ENCODE data around the gene RAPGEF3.

The RAPGEF3 gene

GRCh38 chr12:47798382-47798948, 39.8 kb upstream of the RAPGEF3 start:
- Histone ChIP-seq H3K9me3 (ENCODE audit: low read length) (no peaks in the 10 kb centered on the region), H3K36me3 (ENCODE audit: insufficient read depth, low read length) (peaks cover 30% of the 10 kb centered on the region), H3K27me3 (ENCODE audit: insufficient read depth, low read length) (no peaks in the 10 kb centered on the region), H3K4me3 (ENCODE audit: low read length) (no peak overlapping the region), H3K4me1 (ENCODE audit: insufficient read depth, low read length) (no peaks in the 10 kb centered on the region), H2AFZ (ENCODE audit: low read depth, low read length) (no peak overlapping the region)

DNA sequence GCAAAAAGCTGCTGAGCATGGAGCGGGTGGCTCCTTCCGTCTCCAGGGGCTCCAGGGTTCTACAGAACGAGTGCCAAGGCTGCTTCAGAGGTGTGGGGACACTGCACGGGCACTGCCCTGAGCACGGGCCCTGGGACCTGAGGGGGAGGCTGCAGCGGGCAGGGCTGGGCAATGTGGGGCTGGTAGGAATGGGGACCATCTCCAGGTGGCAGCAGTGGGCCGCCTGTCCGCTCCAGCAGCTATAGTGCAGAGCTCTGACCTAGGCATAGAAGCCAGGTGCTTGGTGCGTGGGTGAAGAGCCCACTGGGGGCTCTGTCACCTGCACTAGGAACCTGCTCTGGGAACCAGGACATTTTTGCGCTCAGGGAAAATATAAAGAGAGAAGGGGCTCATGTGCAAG, 38.8 kb upstream of the RAPGEF3 start:
- H3K4me1 ChIP-seq (ENCODE audit: insufficient read depth, low read length), result no peaks in the 10 kb centered on the region
- no peak overlapping the region for H3K4me3 ChIP-seq (ENCODE audit: low read length)
- H3K27me3 ChIP-seq (ENCODE audit: insufficient read depth, low read length), result no peaks in the 10 kb centered on the region
- H3K36me3 ChIP-seq (ENCODE audit: insufficient read depth, low read length), result peaks cover 35% of the 10 kb centered on the region
- H3K9me3 ChIP-seq (ENCODE audit: low read length), result no peaks in the 10 kb centered on the region
- no peak overlapping the region for H2AFZ ChIP-seq (ENCODE audit: low read depth, low read length)

- H2AFZ ChIP-seq (ENCODE audit: low read depth, low read length), result no peak overlapping the region
- peaks cover 44% of the 10 kb centered on the region for H3K36me3 ChIP-seq (ENCODE audit: insufficient read depth, low read length)
- no peaks in the 10 kb centered on the region for H3K9me3 ChIP-seq (ENCODE audit: low read length)
- no peak overlapping the region for H3K4me3 ChIP-seq (ENCODE audit: low read length)
- no peaks in the 10 kb centered on the region for H3K27me3 ChIP-seq (ENCODE audit: insufficient read depth, low read length)
- no peaks in the 10 kb centered on the region for H3K4me1 ChIP-seq (ENCODE audit: insufficient read depth, low read length)
Measured at GRCh38 chr12:47795814-47796411, 37.2 kb upstream of the RAPGEF3 start.

DNA sequence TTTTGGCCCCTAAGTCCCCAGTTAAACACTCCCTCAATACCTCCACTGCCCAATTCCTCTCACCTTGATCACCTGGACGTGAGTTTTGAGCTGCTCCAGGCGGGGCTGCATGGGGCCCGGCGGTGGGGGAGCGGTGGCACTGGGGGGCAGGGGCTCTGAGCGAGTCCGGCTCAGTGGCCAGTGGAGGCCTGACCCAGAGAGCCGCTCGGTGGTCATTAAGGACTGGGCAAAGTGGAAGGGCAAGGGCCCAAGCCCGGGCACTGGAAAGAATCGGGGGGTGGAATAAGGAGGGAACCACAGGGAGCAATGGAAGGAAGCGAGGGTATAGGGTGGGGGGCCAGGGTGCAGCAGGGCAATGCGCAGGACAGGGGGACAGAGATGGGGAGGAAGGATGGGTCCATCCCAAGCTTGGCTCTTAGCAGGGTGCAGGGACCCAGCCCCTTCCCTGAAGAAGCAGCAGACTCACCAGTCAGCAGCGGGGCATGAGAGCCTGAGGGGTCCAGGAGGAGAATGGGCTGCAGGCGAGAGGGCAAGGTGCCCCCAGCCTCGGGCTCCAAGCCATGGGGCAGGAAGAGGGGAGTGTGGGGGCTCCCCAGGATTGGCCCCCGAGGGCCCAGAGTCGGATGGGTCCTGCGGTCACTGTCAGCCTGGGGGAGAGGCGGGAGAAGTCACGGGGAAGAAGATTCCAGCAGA, 36.6 kb upstream of the RAPGEF3 start:
- Histone ChIP-seq H3K9me3 (ENCODE audit: low read length) (no peaks in the 10 kb centered on the region), H3K27me3 (ENCODE audit: insufficient read depth, low read length) (no peaks in the 10 kb centered on the region), H3K36me3 (ENCODE audit: insufficient read depth, low read length) (peaks cover 50% of the 10 kb centered on the region), H2AFZ (ENCODE audit: low read depth, low read length) (no peak overlapping the region), H3K4me3 (ENCODE audit: low read length) (no peak overlapping the region), H3K4me1 (ENCODE audit: insufficient read depth, low read length) (no peaks in the 10 kb centered on the region)

DNA sequence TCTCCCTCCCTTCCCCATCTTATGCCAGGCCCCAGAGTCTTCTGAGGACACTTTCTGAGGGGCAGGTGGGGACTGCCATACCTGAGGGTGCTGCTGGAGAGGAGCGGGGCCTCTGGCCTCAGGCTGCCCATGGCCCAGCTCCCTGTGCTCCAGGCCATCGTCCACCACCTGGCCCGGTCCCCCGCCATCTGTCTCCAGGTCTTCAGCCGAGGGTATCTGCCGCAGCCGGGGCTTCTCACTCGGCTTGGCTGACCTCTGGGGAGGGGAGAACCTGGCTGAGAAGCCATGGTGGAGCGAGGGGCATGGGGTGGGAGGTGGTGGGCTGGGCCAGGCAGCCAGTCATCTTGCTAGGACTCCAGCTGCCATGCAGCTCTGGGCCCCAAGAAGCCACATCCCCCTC, 36.0 kb upstream of the RAPGEF3 start:
- Histone ChIP-seq H3K4me1 (ENCODE audit: insufficient read depth, low read length) (no peaks in the 10 kb centered on the region), H3K9me3 (ENCODE audit: low read length) (no peaks in the 10 kb centered on the region), H3K4me3 (ENCODE audit: low read length) (no peak overlapping the region), H3K27me3 (ENCODE audit: insufficient read depth, low read length) (no peaks in the 10 kb centered on the region), H2AFZ (ENCODE audit: low read depth, low read length) (no peak overlapping the region), H3K36me3 (ENCODE audit: insufficient read depth, low read length) (peaks cover 55% of the 10 kb centered on the region)

GRCh38 chr12:47793015-47793681, 34.5 kb upstream of the RAPGEF3 start:
- no peak overlapping the region for H3K4me3 ChIP-seq (ENCODE audit: low read length)
- no peaks in the 10 kb centered on the region for H3K27me3 ChIP-seq (ENCODE audit: insufficient read depth, low read length)
- no peak overlapping the region for H2AFZ ChIP-seq (ENCODE audit: low read depth, low read length)
- peaks cover 68% of the 10 kb centered on the region for H3K36me3 ChIP-seq (ENCODE audit: insufficient read depth, low read length)
- H3K4me1 ChIP-seq (ENCODE audit: insufficient read depth, low read length), result no peaks in the 10 kb centered on the region
- no peaks in the 10 kb centered on the region for H3K9me3 ChIP-seq (ENCODE audit: low read length)

- Histone ChIP-seq H2AFZ (ENCODE audit: low read depth, low read length) (no peak overlapping the region), H3K4me3 (ENCODE audit: low read length) (no peak overlapping the region), H3K4me1 (ENCODE audit: insufficient read depth, low read length) (no peaks in the 10 kb centered on the region), H3K9me3 (ENCODE audit: low read length) (no peaks in the 10 kb centered on the region), H3K27me3 (ENCODE audit: insufficient read depth, low read length) (no peaks in the 10 kb centered on the region), H3K36me3 (ENCODE audit: insufficient read depth, low read length) (peaks cover 79% of the 10 kb centered on the region)
Measured at GRCh38 chr12:47791874-47792273, 33.2 kb upstream of the RAPGEF3 start.

GRCh38 chr12:47791351-47791746, 32.7 kb upstream of the RAPGEF3 start:
- Histone ChIP-seq H3K27me3 (ENCODE audit: insufficient read depth, low read length) (no peaks in the 10 kb centered on the region), H3K9me3 (ENCODE audit: low read length) (no peaks in the 10 kb centered on the region), H3K4me3 (ENCODE audit: low read length) (no peak overlapping the region), H3K36me3 (ENCODE audit: insufficient read depth, low read length) (peaks cover 80% of the 10 kb centered on the region), H3K4me1 (ENCODE audit: insufficient read depth, low read length) (no peaks in the 10 kb centered on the region), H2AFZ (ENCODE audit: low read depth, low read length) (no peak overlapping the region)

GRCh38 chr12:47790676-47791350, 32.1 kb upstream of the RAPGEF3 start:
- Histone ChIP-seq H3K36me3 (ENCODE audit: insufficient read depth, low read length) (peaks cover 81% of the 10 kb centered on the region), H2AFZ (ENCODE audit: low read depth, low read length) (no peak overlapping the region), H3K9me3 (ENCODE audit: low read length) (no peaks in the 10 kb centered on the region), H3K27me3 (ENCODE audit: insufficient read depth, low read length) (no peaks in the 10 kb centered on the region), H3K4me1 (ENCODE audit: insufficient read depth, low read length) (no peaks in the 10 kb centered on the region), H3K4me3 (ENCODE audit: low read length) (no peak overlapping the region)

DNA sequence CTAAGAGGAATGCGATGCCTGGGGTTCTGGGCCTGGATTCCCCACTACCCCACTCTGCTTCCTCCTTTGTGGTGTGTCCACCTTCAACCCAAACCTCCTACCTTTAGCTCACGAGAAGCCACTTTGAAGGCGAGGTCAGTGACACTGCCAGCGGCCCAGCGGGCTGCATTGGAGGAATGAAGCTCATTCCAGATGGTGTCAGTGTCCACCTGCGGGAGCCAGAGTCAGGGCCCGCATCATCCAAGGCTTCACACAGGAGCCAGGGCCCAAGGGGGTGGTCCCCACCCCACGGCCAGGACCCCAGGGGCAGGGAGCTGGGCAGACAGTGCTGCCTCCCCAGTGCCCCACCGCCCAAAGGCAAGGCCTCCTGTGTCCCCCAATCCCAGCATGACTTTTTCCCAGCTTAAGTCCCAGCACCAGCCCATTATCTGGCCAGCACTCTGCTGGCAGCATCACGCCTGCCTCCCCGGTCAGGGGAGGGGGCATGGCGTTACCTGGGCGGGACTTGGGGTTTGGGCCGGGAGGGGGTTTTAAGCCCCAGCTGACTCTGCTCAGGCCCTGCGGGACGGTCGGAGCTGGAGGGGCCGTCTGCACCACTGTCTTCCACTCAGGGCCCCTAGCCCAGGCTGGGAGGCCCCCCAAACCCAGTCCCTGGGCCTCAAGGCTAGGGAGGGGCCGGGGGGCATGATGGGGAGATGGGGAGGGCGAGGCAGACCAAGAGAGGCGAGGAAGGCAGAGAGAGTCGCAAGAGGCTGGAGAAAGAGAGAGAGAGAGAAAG, 31.2 kb upstream of the RAPGEF3 start:
- H3K36me3 ChIP-seq (ENCODE audit: insufficient read depth, low read length), result peaks cover 85% of the 10 kb centered on the region
- H3K4me3 ChIP-seq (ENCODE audit: low read length), result no peak overlapping the region
- no peaks in the 10 kb centered on the region for H3K9me3 ChIP-seq (ENCODE audit: low read length)
- no peaks in the 10 kb centered on the region for H3K27me3 ChIP-seq (ENCODE audit: insufficient read depth, low read length)
- H3K4me1 ChIP-seq (ENCODE audit: insufficient read depth, low read length), result no peaks in the 10 kb centered on the region
- no peak overlapping the region for H2AFZ ChIP-seq (ENCODE audit: low read depth, low read length)

GRCh38 chr12:47789141-47789540, 30.5 kb upstream of the RAPGEF3 start:
- Histone ChIP-seq H3K4me3 (ENCODE audit: low read length) (no peak overlapping the region), H3K4me1 (ENCODE audit: insufficient read depth, low read length) (no peaks in the 10 kb centered on the region), H3K27me3 (ENCODE audit: insufficient read depth, low read length) (no peaks in the 10 kb centered on the region), H2AFZ (ENCODE audit: low read depth, low read length) (no peak overlapping the region), H3K9me3 (ENCODE audit: low read length) (no peaks in the 10 kb centered on the region), H3K36me3 (ENCODE audit: insufficient read depth, low read length) (peaks cover 85% of the 10 kb centered on the region)

- Histone ChIP-seq H3K4me3 (ENCODE audit: low read length) (no peak overlapping the region), H3K9me3 (ENCODE audit: low read length) (no peaks in the 10 kb centered on the region), H3K27me3 (ENCODE audit: insufficient read depth, low read length) (no peaks in the 10 kb centered on the region), H3K4me1 (ENCODE audit: insufficient read depth, low read length) (no peaks in the 10 kb centered on the region), H3K36me3 (ENCODE audit: insufficient read depth, low read length) (peaks cover 88% of the 10 kb centered on the region), H2AFZ (ENCODE audit: low read depth, low read length) (no peak overlapping the region)
Measured at GRCh38 chr12:47787596-47788319, 29.1 kb upstream of the RAPGEF3 start.
